ENCODE results near the gene ARL1. TPM values are rescaled to one million over a fixed set of nuclear protein-coding genes. Genes with fewer than 3 reads are reported as not detected.

The ARL1 gene
- total RNA-seq: 180 and 207 TPM in 2 replicates

GRCh38 chr12:101407436-101408345 lies at the start of gene ARL1:
Gene ARL1 (minus strand): TSS chr12:101407772. CDS start chr12:101407645, 127 bp downstream.

Other genes with a start within 250 kb of the ARL1 start
- not detected in 2 replicates for gene SLC5A8, start 197.5 kb downstream of the ARL1 start, total RNA-seq
- 14.9 and 19.6 TPM in 2 replicates for gene UTP20, start 127.7 kb downstream of the ARL1 start, total RNA-seq
- not detected in 2 replicates for gene SPIC, start 67.6 kb upstream of the ARL1 start, total RNA-seq
- gene MYBPC1, start 187.2 kb upstream of the ARL1 start, total RNA-seq: under 0.01 TPM in 1 of 2 replicates, not detected in the other